ENCODE results near the gene THSD7B. TPM values are rescaled to one million over a fixed set of nuclear protein-coding genes. Genes with fewer than 3 reads are reported as not detected.

THSD7B gene
- polyA plus RNA-seq, 2 of the 4 experiments (the other 2 are of a cell fraction): not detected

DNA sequence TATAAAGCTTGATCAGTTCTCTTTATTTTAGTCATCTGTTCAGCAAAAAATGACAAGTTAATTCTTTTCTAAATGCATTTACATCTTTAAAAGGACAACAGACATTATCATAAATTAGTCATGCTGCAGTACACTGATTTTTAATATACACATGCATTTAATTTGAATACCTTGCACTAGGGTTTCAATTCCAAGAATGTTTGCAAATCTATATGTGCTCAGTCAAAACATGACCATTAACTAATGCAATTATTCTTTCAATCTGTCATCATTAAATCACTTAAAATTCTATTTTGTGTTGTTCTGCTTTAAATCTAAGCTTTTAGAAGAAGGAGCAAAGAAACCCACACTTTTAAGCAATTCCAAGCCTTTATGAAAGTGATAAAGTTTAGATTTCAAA is 342.6 kb downstream of the THSD7B start:
- Histone ChIP-seq H3K4me1 (no peaks in the 10 kb centered on the region), H3K4me2 (no peak overlapping the region), H3K27ac (no peak overlapping the region), H3K9me3 (no peaks in the 10 kb centered on the region), H3K4me3 (no peak overlapping the region)
- ChIA-PET POLR2A (no interaction called here), CTCF (no interaction called here)
- ATAC-seq (no peak), FAIRE-seq (no peak), DNase-seq (ENCODE audit: low read depth in 1 of 2, low spot score in 1 of 2) (no peak)
- TF ChIP-seq RFX5 (IDR thresholded peaks at IDR 0.05): no peak
- TF ChIP-seq NPAS2 (CRISPR knock-in tag; IDR thresholded peaks at IDR 0.05; ENCODE audit: borderline replicate concordance): no peak
- TF ChIP-seq HOXB5 (CRISPR knock-in tag; IDR thresholded peaks at IDR 0.05): no peak
- TF ChIP-seq ZFP36 (IDR thresholded peaks at IDR 0.05; ENCODE audit: borderline replicate concordance, partially characterized antibody): no peak
- no peak for TF ChIP-seq KDM5A (IDR thresholded peaks at IDR 0.05)
- no peak for TF ChIP-seq ESRRA (IDR thresholded peaks at IDR 0.05; ENCODE audit: borderline replicate concordance, low read length)
- no peak for TF ChIP-seq CBX2 (IDR thresholded peaks at IDR 0.05; ENCODE audit: borderline replicate concordance, low read depth)
- no peak for TF ChIP-seq BHLHE40 (IDR thresholded peaks at IDR 0.05; ENCODE audit: low read depth, low read length)
- TF ChIP-seq POLR2AphosphoS2 (conservative IDR thresholded peaks at IDR 0.05; ENCODE audit: low read length): no peak

DNA sequence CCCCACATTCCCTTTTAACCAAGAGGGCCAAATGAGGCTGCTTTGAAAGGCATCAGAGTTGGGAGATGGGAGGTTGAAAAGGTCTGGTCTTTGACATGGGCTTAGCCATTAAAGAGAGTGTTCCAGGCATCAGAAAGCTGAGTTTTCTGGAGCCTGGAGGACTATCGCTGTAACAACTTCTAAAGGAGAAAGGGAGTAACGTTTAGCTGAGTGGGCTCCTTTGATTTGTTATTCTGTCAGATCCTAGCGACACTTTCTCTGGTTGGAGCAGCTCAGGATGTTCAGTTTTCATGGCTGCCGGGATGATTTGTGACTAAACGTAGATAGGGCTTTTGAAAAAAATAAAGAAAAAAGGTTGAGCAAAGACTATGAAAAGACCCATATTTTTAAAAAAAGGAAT is 346.6 kb downstream of the THSD7B start:
- H3K4me2 ChIP-seq: no peak overlapping the region
- no peaks in the 10 kb centered on the region for H3K9me3 ChIP-seq
- POLR2A ChIA-PET: no interaction called here
- no peak for FAIRE-seq
- no peaks in the 10 kb centered on the region for H3K4me1 ChIP-seq
- no peak for ATAC-seq
- no peak overlapping the region for H3K4me3 ChIP-seq
- TF ChIP-seq TFCP2L1 (CRISPR knock-in tag; IDR thresholded peaks at IDR 0.05): no peak
- TF ChIP-seq PHF8 (IDR thresholded peaks at IDR 0.05; ENCODE audit: borderline replicate concordance, low read depth): no peak
- TF ChIP-seq CEBPB (IDR thresholded peaks at IDR 0.05): no peak
- TF ChIP-seq RNF2 (IDR thresholded peaks at IDR 0.05; ENCODE audit: borderline replicate concordance, low read depth): no peak
- TF ChIP-seq KDM5A (IDR thresholded peaks at IDR 0.05): no peak
- TF ChIP-seq, protein P1, sequence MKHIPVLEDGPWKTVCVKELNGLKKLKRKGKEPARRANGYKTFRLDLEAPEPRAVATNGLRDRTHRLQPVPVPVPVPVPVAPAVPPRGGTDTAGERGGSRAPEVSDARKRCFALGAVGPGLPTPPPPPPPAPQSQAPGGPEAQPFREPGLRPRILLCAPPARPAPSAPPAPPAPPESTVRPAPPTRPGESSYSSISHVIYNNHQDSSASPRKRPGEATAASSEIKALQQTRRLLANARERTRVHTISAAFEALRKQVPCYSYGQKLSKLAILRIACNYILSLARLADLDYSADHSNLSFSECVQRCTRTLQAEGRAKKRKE (CRISPR knock-in tag; IDR thresholded peaks at IDR 0.05; ENCODE audit: low read depth): no peak
- TF ChIP-seq RARB (CRISPR knock-in tag; IDR thresholded peaks at IDR 0.05): no peak
- TF ChIP-seq NPAS2 (CRISPR knock-in tag; IDR thresholded peaks at IDR 0.05; ENCODE audit: borderline replicate concordance): no peak
- TF ChIP-seq, protein P2, sequence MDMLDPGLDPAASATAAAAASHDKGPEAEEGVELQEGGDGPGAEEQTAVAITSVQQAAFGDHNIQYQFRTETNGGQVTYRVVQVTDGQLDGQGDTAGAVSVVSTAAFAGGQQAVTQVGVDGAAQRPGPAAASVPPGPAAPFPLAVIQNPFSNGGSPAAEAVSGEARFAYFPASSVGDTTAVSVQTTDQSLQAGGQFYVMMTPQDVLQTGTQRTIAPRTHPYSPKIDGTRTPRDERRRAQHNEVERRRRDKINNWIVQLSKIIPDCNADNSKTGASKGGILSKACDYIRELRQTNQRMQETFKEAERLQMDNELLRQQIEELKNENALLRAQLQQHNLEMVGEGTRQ (IDR thresholded peaks at IDR 0.05): no peak
- no peak for TF ChIP-seq FOSL2 (IDR thresholded peaks at IDR 0.05)
- no peak for TF ChIP-seq FOSL2 (CRISPR knock-in tag; IDR thresholded peaks at IDR 0.05)
- WGBS (ENCODE audit: missing lambda C conversion rate): 48% methylated on average over 5 of the region's 5 CpGs
- CTCF ChIA-PET: no interaction called here
- H3K27ac ChIP-seq: no peak overlapping the region
- no peak for DNase-seq (ENCODE audit: low read depth in 1 of 2, low spot score in 1 of 2)

DNA sequence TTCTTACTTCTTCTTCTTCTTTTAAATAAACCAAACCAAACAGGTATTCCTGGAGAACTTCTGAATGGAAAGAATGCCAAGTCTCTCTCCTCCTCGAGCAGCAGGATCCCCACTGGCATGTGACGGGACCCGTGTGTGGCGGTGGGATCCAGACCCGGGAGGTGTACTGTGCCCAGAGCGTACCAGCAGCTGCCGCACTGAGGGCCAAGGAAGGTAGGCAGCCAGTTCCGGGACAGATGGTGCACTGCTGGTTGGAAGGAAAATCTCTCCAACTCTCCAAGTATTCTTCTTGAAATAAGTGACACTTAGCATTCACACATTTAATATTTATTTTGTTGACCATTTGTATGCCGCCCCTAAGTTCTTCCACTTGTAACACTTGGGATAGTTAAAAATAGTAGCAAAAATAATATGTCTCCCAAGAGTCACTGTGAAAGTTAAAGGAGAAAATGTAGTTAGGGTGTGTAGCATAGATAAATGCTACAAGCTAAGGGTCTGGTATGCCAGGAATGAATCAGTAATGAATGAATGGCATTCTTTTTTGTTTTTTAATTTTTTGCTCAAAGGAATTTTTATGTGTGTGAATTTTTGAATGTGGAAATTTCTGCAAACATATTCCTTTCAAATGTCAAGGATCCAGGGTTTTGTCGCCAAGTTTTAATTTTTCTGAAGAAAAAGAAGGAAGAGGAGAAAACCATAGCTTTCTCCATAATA is 349.9 kb downstream of the THSD7B start:
- TF ChIP-seq KDM1A (IDR thresholded peaks at IDR 0.05; ENCODE audit: low read depth) (no peak), CEBPB (IDR thresholded peaks at IDR 0.05) (no peak), HOXB13 (CRISPR knock-in tag; IDR thresholded peaks at IDR 0.05; ENCODE audit: low read depth) (no peak), ZSCAN20 (CRISPR knock-in tag; IDR thresholded peaks at IDR 0.05) (no peak), NR3C1 (IDR thresholded peaks at IDR 0.05) (no peak), RCOR1 (IDR thresholded peaks at IDR 0.05; ENCODE audit: low read depth, low read length) (no peak), RAD21 (conservative IDR thresholded peaks at IDR 0.05 in 1 of 2, IDR thresholded peaks at IDR 0.05 in 1 of 2) (no peak), HEYL (CRISPR knock-in tag; IDR thresholded peaks at IDR 0.05) (no peak), EHF (CRISPR knock-in tag; IDR thresholded peaks at IDR 0.05) (no peak)
- TF ChIP-seq, protein P3, sequence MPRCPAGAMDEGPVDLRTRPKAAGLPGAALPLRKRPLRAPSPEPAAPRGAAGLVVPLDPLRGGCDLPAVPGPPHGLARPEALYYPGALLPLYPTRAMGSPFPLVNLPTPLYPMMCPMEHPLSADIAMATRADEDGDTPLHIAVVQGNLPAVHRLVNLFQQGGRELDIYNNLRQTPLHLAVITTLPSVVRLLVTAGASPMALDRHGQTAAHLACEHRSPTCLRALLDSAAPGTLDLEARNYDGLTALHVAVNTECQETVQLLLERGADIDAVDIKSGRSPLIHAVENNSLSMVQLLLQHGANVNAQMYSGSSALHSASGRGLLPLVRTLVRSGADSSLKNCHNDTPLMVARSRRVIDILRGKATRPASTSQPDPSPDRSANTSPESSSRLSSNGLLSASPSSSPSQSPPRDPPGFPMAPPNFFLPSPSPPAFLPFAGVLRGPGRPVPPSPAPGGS (IDR thresholded peaks at IDR 0.05): no peak
- TF ChIP-seq, protein P4, sequence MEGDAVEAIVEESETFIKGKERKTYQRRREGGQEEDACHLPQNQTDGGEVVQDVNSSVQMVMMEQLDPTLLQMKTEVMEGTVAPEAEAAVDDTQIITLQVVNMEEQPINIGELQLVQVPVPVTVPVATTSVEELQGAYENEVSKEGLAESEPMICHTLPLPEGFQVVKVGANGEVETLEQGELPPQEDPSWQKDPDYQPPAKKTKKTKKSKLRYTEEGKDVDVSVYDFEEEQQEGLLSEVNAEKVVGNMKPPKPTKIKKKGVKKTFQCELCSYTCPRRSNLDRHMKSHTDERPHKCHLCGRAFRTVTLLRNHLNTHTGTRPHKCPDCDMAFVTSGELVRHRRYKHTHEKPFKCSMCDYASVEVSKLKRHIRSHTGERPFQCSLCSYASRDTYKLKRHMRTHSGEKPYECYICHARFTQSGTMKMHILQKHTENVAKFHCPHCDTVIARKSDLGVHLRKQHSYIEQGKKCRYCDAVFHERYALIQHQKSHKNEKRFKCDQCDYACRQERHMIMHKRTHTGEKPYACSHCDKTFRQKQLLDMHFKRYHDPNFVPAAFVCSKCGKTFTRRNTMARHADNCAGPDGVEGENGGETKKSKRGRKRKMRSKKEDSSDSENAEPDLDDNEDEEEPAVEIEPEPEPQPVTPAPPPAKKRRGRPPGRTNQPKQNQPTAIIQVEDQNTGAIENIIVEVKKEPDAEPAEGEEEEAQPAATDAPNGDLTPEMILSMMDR (IDR thresholded peaks at IDR 0.05): no peak
- FAIRE-seq (no peak), DNase-seq (ENCODE audit: low read depth in 1 of 2, low spot score in 1 of 2) (no peak), ATAC-seq (no peak)
- Histone ChIP-seq H3K4me3 (no peak overlapping the region), H3K9me3 (no peaks in the 10 kb centered on the region), H3K4me1 (no peaks in the 10 kb centered on the region), H3K4me2 (no peak overlapping the region), H3K27ac (no peak overlapping the region)
- WGBS (ENCODE audit: missing lambda C conversion rate): 26% methylated on average over 10 of the region's 10 CpGs
- POLR2A ChIA-PET: no interaction called here
- CTCF ChIA-PET: no interaction called here
